Trophoblast cell (in vitro differentiated cells and primary cell): ENCODE measurements around the gene GTF2B.

Experiments
- DNase-seq, 2 donors: peaks; one replicate each; pipeline ENCODE4 v3.0.0-alpha.2; 2016
- H2AFZ ChIP-seq: 2 replicates; pipeline ENCODE4 v1.6.1; 2013; ENCODE audit warnings: low read length, moderate library complexity, mild to moderate bottlenecking; ENCODE audit not compliant: insufficient read depth, poor library complexity
- H2AK5ac ChIP-seq: 2 replicates; pipeline ENCODE4 v1.6.1; 2013; ENCODE audit warnings: mild to moderate bottlenecking, low read length
- H2BK120ac ChIP-seq: 2 replicates; pipeline ENCODE4 v1.6.1; 2013; ENCODE audit warnings: low read length, mild to moderate bottlenecking, moderate library complexity; ENCODE audit not compliant: insufficient read depth, poor library complexity
- H2BK12ac ChIP-seq: 2 replicates; pipeline ENCODE4 v1.6.1; 2013; ENCODE audit warnings: mild to moderate bottlenecking, low read length, moderate library complexity
- H2BK5ac ChIP-seq: 2 replicates; pipeline ENCODE4 v1.6.1; 2013; ENCODE audit warnings: low read length, low read depth, moderate library complexity, mild to moderate bottlenecking; ENCODE audit not compliant: poor library complexity
- H3K14ac ChIP-seq: 2 replicates; pipeline ENCODE4 v1.6.1; 2013; ENCODE audit warnings: mild to moderate bottlenecking, low read length
- H3K18ac ChIP-seq: 2 replicates; pipeline ENCODE4 v1.6.1; 2013; ENCODE audit warnings: mild to moderate bottlenecking, low read length
- H3K23ac ChIP-seq: 2 replicates; pipeline ENCODE4 v1.6.1; 2013; ENCODE audit warnings: low read length
- H3K27ac ChIP-seq: 2 replicates; pipeline ENCODE4 v1.5.1; 2013; ENCODE audit warnings: low read depth, mild to moderate bottlenecking, inconsistent platforms, low read length, moderate library complexity
- H3K27me3 ChIP-seq: 2 replicates; pipeline ENCODE4 v1.6.1; 2013; ENCODE audit warnings: inconsistent platforms, mild to moderate bottlenecking, low read length, moderate library complexity; ENCODE audit not compliant: insufficient read depth
- H3K36me3 ChIP-seq, 2 experiments: 1 replicate in 1 of 2; 2 replicates in 1 of 2; pipeline ENCODE4 v1.6.1; 2013; ENCODE audit warnings: low read length in 2 of 2, mild to moderate bottlenecking in 2 of 2, moderate library complexity in 1 of 2; ENCODE audit not compliant: insufficient read depth in 2 of 2, control insufficient read depth in 1 of 2
- H3K4ac ChIP-seq: 2 replicates; pipeline ENCODE4 v1.6.1; 2013; ENCODE audit warnings: low read depth, mild to moderate bottlenecking, low read length, moderate library complexity
- H3K4me1 ChIP-seq, 2 experiments: 1 replicate in 1 of 2; 2 replicates in 1 of 2; pipeline ENCODE4 v1.6.1; 2013; ENCODE audit warnings: low read length in 2 of 2, mild to moderate bottlenecking in 2 of 2, moderate library complexity in 1 of 2; ENCODE audit not compliant: insufficient read depth in 2 of 2, control insufficient read depth in 1 of 2
- H3K4me2 ChIP-seq: 2 replicates; pipeline ENCODE4 v1.6.1; 2013; ENCODE audit warnings: inconsistent platforms, mild to moderate bottlenecking, low read length, moderate library complexity
- H3K4me3 ChIP-seq: 2 replicates; pipeline ENCODE4 v1.5.1; 2013; ENCODE audit warnings: mild to moderate bottlenecking, low read depth, low read length, inconsistent platforms
- H3K79me1 ChIP-seq: one replicate; pipeline ENCODE4 v1.6.1; 2013; ENCODE audit warnings: low read length
- H3K79me2 ChIP-seq: 2 replicates; pipeline ENCODE4 v1.6.1; 2013; ENCODE audit warnings: low read length, mild to moderate bottlenecking; ENCODE audit not compliant: control insufficient read depth, insufficient read depth, poor library complexity
- H3K9ac ChIP-seq: 2 replicates; pipeline ENCODE4 v1.6.1; 2013; ENCODE audit warnings: mild to moderate bottlenecking, low read length
- H3K9me3 ChIP-seq: 2 replicates; pipeline ENCODE4 v1.6.1; 2013; ENCODE audit warnings: low read depth, mild to moderate bottlenecking, control low read depth, inconsistent platforms, low read length; ENCODE audit not compliant: insufficient read depth
- H4K12ac ChIP-seq: 2 replicates; pipeline ENCODE4 v1.6.1; 2013; ENCODE audit warnings: low read depth, mild to moderate bottlenecking, low read length, moderate library complexity
- H4K8ac ChIP-seq: 2 replicates; pipeline ENCODE4 v1.6.1; 2013; ENCODE audit warnings: low read depth, mild to moderate bottlenecking, low read length, moderate library complexity
- H4K91ac ChIP-seq: one replicate; pipeline ENCODE4 v1.6.1; 2013; ENCODE audit warnings: low read depth, mild to moderate bottlenecking, low read length, moderate library complexity
- WGBS: extraction: QIAGEN DNeasy Blood & Tissue Kit; methylation state at CpG from one replicate; pipeline ENCODE4 v1.1.7; 2013; ENCODE audit warnings: missing lambda C conversion rate; ENCODE audit not compliant: insufficient read length, insufficient coverage; ENCODE audit errors: extremely low coverage; 5-methylcytosine and 5-hydroxymethylcytosine counted together

Gene GTF2B

DNA sequence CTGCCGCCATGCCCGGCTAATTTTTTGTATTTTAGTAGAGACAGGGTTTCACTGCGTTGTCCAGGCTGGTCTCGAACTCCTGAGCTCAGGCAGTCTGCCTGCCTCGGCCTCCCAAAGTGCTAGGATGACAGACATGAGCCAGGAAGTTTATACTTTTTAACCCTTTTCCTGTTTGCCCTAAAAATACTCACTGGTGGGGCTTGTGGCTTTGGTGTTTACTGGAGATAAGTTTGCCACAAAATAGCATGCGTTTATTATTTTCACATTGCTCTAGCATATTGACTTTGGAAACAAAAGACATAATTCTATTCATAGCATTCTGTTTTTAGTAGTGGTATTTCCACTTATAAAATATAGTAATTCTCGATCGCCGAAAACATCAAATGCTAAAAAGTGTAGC is 19.8 kb upstream of the GTF2B start:
- Histone ChIP-seq H2AFZ (no peak overlapping the region), H3K9me3 (no peaks in the 10 kb centered on the region), H3K18ac (no peak overlapping the region), H3K4me3 (no peak overlapping the region), H4K12ac (no peak overlapping the region), H2BK12ac (no peak overlapping the region), H3K27me3 (no peaks in the 10 kb centered on the region), H2BK120ac (no peak overlapping the region), H3K79me2 (no peaks in the 10 kb centered on the region), H2BK5ac (no peak overlapping the region), H3K4ac (no peak overlapping the region), H3K36me3 (no peaks in the 10 kb centered on the region), H4K91ac (no peak overlapping the region), H3K79me1 (no peaks in the 10 kb centered on the region), H3K4me1 (no peaks in the 10 kb centered on the region), H3K14ac (no peak overlapping the region), H3K4me2 (no peak overlapping the region), H3K27ac (no peak overlapping the region), H2AK5ac (no peak overlapping the region), H3K23ac (no peak overlapping the region), H4K8ac (no peak overlapping the region), H3K9ac (no peak overlapping the region)
- WGBS: no CpG with 5 or more reads among the region's 9 CpGs
- DNase-seq: no peak

GRCh38 chr1:88910401-88910800 is 19.0 kb upstream of the GTF2B start:
- H4K8ac ChIP-seq: no peak overlapping the region
- no peaks in the 10 kb centered on the region for H3K9me3 ChIP-seq
- H2AFZ ChIP-seq: no peak overlapping the region
- H3K4me2 ChIP-seq: no peak overlapping the region
- no peak overlapping the region for H3K4ac ChIP-seq
- H3K79me2 ChIP-seq: no peaks in the 10 kb centered on the region
- H3K4me1 ChIP-seq: no peaks in the 10 kb centered on the region
- H3K9ac ChIP-seq: no peak overlapping the region
- H2BK5ac ChIP-seq: no peak overlapping the region
- no peak overlapping the region for H3K4me3 ChIP-seq
- H3K36me3 ChIP-seq: no peaks in the 10 kb centered on the region
- no peak overlapping the region for H4K12ac ChIP-seq
- no peaks in the 10 kb centered on the region for H3K27me3 ChIP-seq
- no peak overlapping the region for H2BK120ac ChIP-seq
- no peak overlapping the region for H3K18ac ChIP-seq
- H3K23ac ChIP-seq: no peak overlapping the region
- no peaks in the 10 kb centered on the region for H3K79me1 ChIP-seq
- H2AK5ac ChIP-seq: no peak overlapping the region
- DNase-seq: no peak
- no CpG with 5 or more reads among the region's 1 CpG for WGBS
- H3K27ac ChIP-seq: no peak overlapping the region
- H4K91ac ChIP-seq: no peak overlapping the region
- no peak overlapping the region for H2BK12ac ChIP-seq
- no peak overlapping the region for H3K14ac ChIP-seq

- H2AK5ac ChIP-seq: no peak overlapping the region
- no peak overlapping the region for H3K14ac ChIP-seq
- no peak overlapping the region for H3K23ac ChIP-seq
- no peak overlapping the region for H3K4ac ChIP-seq
- no peak overlapping the region for H3K4me3 ChIP-seq
- whole genome bisulfite sequencing: no CpG with 5 or more reads among the region's 4 CpGs
- no peak overlapping the region for H2BK12ac ChIP-seq
- H3K79me1 ChIP-seq: no peaks in the 10 kb centered on the region
- no peak overlapping the region for H3K4me2 ChIP-seq
- no peak overlapping the region for H3K18ac ChIP-seq
- no peaks in the 10 kb centered on the region for H3K36me3 ChIP-seq
- H3K9me3 ChIP-seq: no peaks in the 10 kb centered on the region
- H4K91ac ChIP-seq: no peak overlapping the region
- no peak overlapping the region for H2BK120ac ChIP-seq
- H3K9ac ChIP-seq: no peak overlapping the region
- no peak overlapping the region for H2BK5ac ChIP-seq
- H3K27me3 ChIP-seq: no peaks in the 10 kb centered on the region
- no peak overlapping the region for H4K12ac ChIP-seq
- H3K79me2 ChIP-seq: no peaks in the 10 kb centered on the region
- DNase-seq: no peak
- H2AFZ ChIP-seq: no peak overlapping the region
- no peak overlapping the region for H4K8ac ChIP-seq
- H3K4me1 ChIP-seq: no peaks in the 10 kb centered on the region
- H3K27ac ChIP-seq: no peak overlapping the region
These were observed 9.5 kb upstream of the GTF2B start for GRCh38 chr1:88900883-88901282.

GRCh38 chr1:88897070-88897730 is 5.8 kb upstream of the GTF2B start:
- H2BK12ac ChIP-seq: no peak overlapping the region
- H2BK5ac ChIP-seq: no peak overlapping the region
- H3K27me3 ChIP-seq: no peaks in the 10 kb centered on the region
- no peak overlapping the region for H3K4me3 ChIP-seq
- no peak overlapping the region for H3K4me2 ChIP-seq
- H3K27ac ChIP-seq: no peak overlapping the region
- DNase-seq: no peak
- no peak overlapping the region for H3K18ac ChIP-seq
- no peaks in the 10 kb centered on the region for H3K4me1 ChIP-seq
- H3K14ac ChIP-seq: no peak overlapping the region
- H3K36me3 ChIP-seq: no peaks in the 10 kb centered on the region
- H4K91ac ChIP-seq: no peak overlapping the region
- H3K9ac ChIP-seq: no peak overlapping the region
- no peak overlapping the region for H3K4ac ChIP-seq
- no peaks in the 10 kb centered on the region for H3K9me3 ChIP-seq
- H3K79me2 ChIP-seq: no peaks in the 10 kb centered on the region
- WGBS: no CpG with 5 or more reads among the region's 4 CpGs
- no peak overlapping the region for H2AK5ac ChIP-seq
- no peaks in the 10 kb centered on the region for H3K79me1 ChIP-seq
- H4K8ac ChIP-seq: no peak overlapping the region
- no peak overlapping the region for H2BK120ac ChIP-seq
- H2AFZ ChIP-seq: no peak overlapping the region
- no peak overlapping the region for H3K23ac ChIP-seq
- H4K12ac ChIP-seq: no peak overlapping the region
